OCI-LY3 (cell line): Measurements from ENCODE around the gene CHAC1.

Experiments used
- CTCF ChIP-seq: fragments of 200-600, 300-600 bp; sonication (generic); IDR thresholded peaks from 2 replicates; pipeline ENCODE4 v1.5.1; 2014; ENCODE audit warnings: antibody characterized with exemption, low read length, low read depth
- EZH2phosphoT487 ChIP-seq: fragments of 200-600 bp; shearing (Covaris generic); IDR thresholded peaks from 2 replicates; pipeline ENCODE4 v1.6.1; 2018; ENCODE audit warnings: antibody characterized with exemption, mixed run types, low read depth

GRCh38 chr15:40918799-40919392 is 34.4 kb upstream of the CHAC1 start:
- no peak for TF ChIP-seq CTCF
- TF ChIP-seq EZH2phosphoT487 = no peak
